H1 (cell line): ENCODE data around the gene XPNPEP2. TPM values are rescaled to one million over a fixed set of nuclear protein-coding genes. Genes with fewer than 3 reads are reported as not detected.

Source experiments
- CTCF ChIA-PET: fragments of 300-600 bp; sonication (Branson Sonifier 250); formaldehyde crosslinking; loops from one replicate; lab custom pipeline; 2021; ENCODE audit not compliant: partially characterized antibody; lab: Charles Lee
- POLR2A ChIA-PET: fragments of 300-600 bp; sonication (Branson Sonifier 250); formaldehyde crosslinking; loops from one replicate; lab custom pipeline; 2021; ENCODE audit warnings: inconsistent platforms; ENCODE audit not compliant: partially characterized antibody; lab: Charles Lee
- DNase-seq, 2 experiments: peaks; one replicate each; pipeline versions ENCODE4 v3.0.0 to v3.0.0-alpha.2; 2010 to 2022; ENCODE audit warnings: low spot score in 2 of 2, low read depth in 1 of 2, mixed read lengths in 1 of 2
- FAIRE-seq: peaks from 2 replicates; lab custom pipeline; 2011; peaks lifted over from hg19 to GRCh38; lab: Jason Lieb, UNC
- H2AFZ ChIP-seq: 2 replicates; pipeline ENCODE4 v1.8.1; 2012; ENCODE audit warnings: low read length, inconsistent platforms
- H2AK5ac ChIP-seq: 2 replicates; pipeline ENCODE4 v1.6.1; 2013; ENCODE audit warnings: low read depth, low read length
- H2BK120ac ChIP-seq: replicated peaks from 2 replicates; pipeline ENCODE3; 2013; ENCODE audit warnings: low read depth, low read length, inconsistent platforms
- H2BK12ac ChIP-seq: 2 replicates; pipeline ENCODE4 v1.6.1; 2013; ENCODE audit warnings: low read depth, low read length
- H2BK15ac ChIP-seq: 2 replicates; pipeline ENCODE4 v1.6.1; 2013; ENCODE audit warnings: low read length
- H2BK20ac ChIP-seq: 2 replicates; pipeline ENCODE4 v1.6.1; 2013; ENCODE audit warnings: low read length
- H2BK5ac ChIP-seq: 2 replicates; pipeline ENCODE4 v1.6.1; 2013; ENCODE audit warnings: low read depth, low read length
- H3K14ac ChIP-seq: 2 replicates; pipeline ENCODE4 v1.6.1; 2013; ENCODE audit warnings: inconsistent platforms; ENCODE audit not compliant: insufficient read length
- H3K18ac ChIP-seq: 2 replicates; pipeline ENCODE4 v1.6.1; 2013; ENCODE audit warnings: low read length; ENCODE audit errors: extremely low read depth
- H3K23ac ChIP-seq: 2 replicates; pipeline ENCODE4 v1.6.1; 2013; ENCODE audit warnings: inconsistent platforms; ENCODE audit not compliant: insufficient read length
- H3K23me2 ChIP-seq: 2 replicates; pipeline ENCODE4 v1.6.1; 2013; ENCODE audit warnings: low read depth, low read length
- H3K27ac ChIP-seq: 2 replicates; pipeline ENCODE4 v1.6.1; 2011; ENCODE audit warnings: low read depth, low read length, inconsistent platforms
- H3K27me3 ChIP-seq, 4 experiments: replicated peaks in 1 of 4; 1 replicate in 1 of 4; 2 replicates in 3 of 4; pipeline versions ENCODE4 v1.6.1 to v1.8.1; 2011 to 2013; ENCODE audit warnings: low read length in 3 of 4, mild to moderate bottlenecking in 3 of 4, inconsistent platforms in 2 of 4, mixed read lengths in 2 of 4, moderate library complexity in 1 of 4; ENCODE audit not compliant: control insufficient read depth in 3 of 4, insufficient read depth in 3 of 4; ENCODE audit errors: extremely low read depth in 1 of 4
- H3K36me3 ChIP-seq, 4 experiments: 2 replicates each; pipeline versions ENCODE4 v1.6.1 to v1.8.1; 2011 to 2013; ENCODE audit warnings: mild to moderate bottlenecking in 4 of 4, low read length in 3 of 4, moderate library complexity in 2 of 4, control low read depth in 1 of 4, inconsistent platforms in 1 of 4; ENCODE audit not compliant: insufficient read depth in 4 of 4, control insufficient read depth in 2 of 4
- H3K4ac ChIP-seq: replicated peaks from 2 replicates; pipeline ENCODE3; 2013; ENCODE audit warnings: low read length, low read depth, mixed read lengths, inconsistent platforms; ENCODE audit not compliant: insufficient read length
- H3K4me1 ChIP-seq, 4 experiments: replicated peaks in 1 of 4; 1 replicate in 1 of 4; 2 replicates in 3 of 4; pipeline versions ENCODE4 v1.6.1 to v1.8.1; 2011 to 2013; ENCODE audit warnings: low read length in 3 of 4, inconsistent platforms in 2 of 4, mixed read lengths in 1 of 4; ENCODE audit not compliant: insufficient read depth in 4 of 4, control insufficient read depth in 3 of 4
- H3K4me2 ChIP-seq, 2 experiments: 2 replicates each; pipeline versions ENCODE4 v1.6.1 to v1.8.1; 2011 to 2013; ENCODE audit warnings: low read depth in 2 of 2, low read length in 2 of 2, control low read depth in 1 of 2, inconsistent platforms in 1 of 2, mild to moderate bottlenecking in 1 of 2; ENCODE audit not compliant: insufficient read depth in 1 of 2
- H3K4me3 ChIP-seq, 4 experiments: fragments of 200-600, 300-600 bp in 1 of 4; sonication (generic), shearing (Covaris generic), sonication (Bioruptor Twin) in 1 of 4; 2 replicates each; pipeline versions ENCODE4 v1.5.1 to v1.8.1; 2011 to 2016; ENCODE audit warnings: low read length in 4 of 4, low read depth in 3 of 4, control low read depth in 2 of 4, inconsistent platforms in 2 of 4, mild to moderate bottlenecking in 2 of 4, mixed read lengths in 1 of 4, moderate library complexity in 1 of 4; ENCODE audit not compliant: insufficient read depth in 2 of 4; ENCODE audit errors: extremely low read depth in 1 of 4
- H3K56ac ChIP-seq: replicated peaks from 2 replicates; pipeline ENCODE3; 2013; ENCODE audit warnings: low read depth, mild to moderate bottlenecking, mixed read lengths, low read length, inconsistent platforms; ENCODE audit not compliant: insufficient read length
- H3K79me1 ChIP-seq: 2 replicates; pipeline ENCODE4 v1.6.1; 2013; ENCODE audit warnings: low read depth, low read length, control low read depth
- H3K79me2 ChIP-seq, 2 experiments: 2 replicates each; pipeline versions ENCODE4 v1.6.1 to v1.8.1; 2012 to 2013; ENCODE audit warnings: low read length in 2 of 2, mild to moderate bottlenecking in 2 of 2, inconsistent platforms in 1 of 2; ENCODE audit not compliant: insufficient read depth in 2 of 2, control insufficient read depth in 1 of 2
- H3K9ac ChIP-seq, 4 experiments: replicated peaks in 1 of 4; 1 replicate in 1 of 4; 2 replicates in 3 of 4; pipeline versions ENCODE4 v1.6.1 to v1.8.1; 2011 to 2013; ENCODE audit warnings: low read depth in 3 of 4, low read length in 3 of 4, control low read depth in 2 of 4, mild to moderate bottlenecking in 2 of 4, moderate library complexity in 2 of 4, inconsistent platforms in 1 of 4; ENCODE audit errors: extremely low read depth in 1 of 4
- H3K9me3 ChIP-seq, 2 experiments: 2 replicates each; pipeline versions ENCODE4 v1.6.1 to v1.8.1; 2012 to 2013; ENCODE audit warnings: mild to moderate bottlenecking in 2 of 2, moderate library complexity in 2 of 2, control low read depth in 1 of 2, inconsistent platforms in 1 of 2, low read depth in 1 of 2, low read length in 1 of 2, mixed read lengths in 1 of 2; ENCODE audit not compliant: insufficient read depth in 2 of 2
- H4K20me1 ChIP-seq, 2 experiments: replicated peaks in 1 of 2; 2 replicates each; pipeline versions ENCODE3 to v1.8.1; 2011 to 2013; ENCODE audit warnings: inconsistent platforms in 2 of 2, low read length in 2 of 2, mild to moderate bottlenecking in 1 of 2; ENCODE audit not compliant: insufficient read depth in 2 of 2, control insufficient read depth in 1 of 2
- H4K5ac ChIP-seq: 2 replicates; pipeline ENCODE4 v1.6.1; 2013; ENCODE audit warnings: low read length, low read depth, mixed read lengths, inconsistent platforms; ENCODE audit not compliant: insufficient read length
- H4K8ac ChIP-seq: 2 replicates; pipeline ENCODE4 v1.8.0; 2013; ENCODE audit warnings: mild to moderate bottlenecking, moderate library complexity, low read length, inconsistent platforms; ENCODE audit not compliant: insufficient read depth; ENCODE audit errors: extremely low read depth
- H4K91ac ChIP-seq: replicated peaks from 2 replicates; pipeline ENCODE3; 2013; ENCODE audit warnings: low read length, mixed read lengths, inconsistent platforms; ENCODE audit not compliant: insufficient read length
- CREB1 ChIP-seq: IDR thresholded peaks from 2 replicates; pipeline ENCODE4 v1.6.1; 2012; ENCODE audit warnings: inconsistent platforms
- EP300 ChIP-seq, 2 experiments: IDR thresholded peaks; 1 replicate in 1 of 2; 2 replicates in 1 of 2; pipeline ENCODE4 v1.6.1; 2011 to 2012; ENCODE audit warnings: low read depth in 2 of 2, low read length in 2 of 2, mild to moderate bottlenecking in 2 of 2, borderline replicate concordance in 1 of 2, inconsistent platforms in 1 of 2, moderate library complexity in 1 of 2
- EZH2 ChIP-seq: fragments of 200-600 bp; sonication (generic); IDR thresholded peaks from 2 replicates; pipeline ENCODE4 v1.7.1; 2012; ENCODE audit warnings: low read depth, mild to moderate bottlenecking, moderate library complexity, low read length, inconsistent platforms; ENCODE audit not compliant: severe bottlenecking
- HDAC2 ChIP-seq, 2 experiments: fragments of 300-600 bp in 1 of 2; sonication (generic) in 1 of 2; IDR thresholded peaks; 2 replicates each; pipeline ENCODE4 v1.6.1; 2011 to 2012; ENCODE audit warnings: low read depth in 2 of 2, low read length in 2 of 2, mild to moderate bottlenecking in 2 of 2, moderate library complexity in 2 of 2, borderline replicate concordance in 1 of 2, inconsistent platforms in 1 of 2
- KDM1A ChIP-seq: fragments of 200-600, 300-600 bp; sonication (generic); IDR thresholded peaks from 2 replicates; pipeline ENCODE4 v1.7.1; 2016; ENCODE audit warnings: mild to moderate bottlenecking, low read length, borderline replicate concordance
- MAFK ChIP-seq: IDR thresholded peaks from 2 replicates; pipeline ENCODE4 v1.6.1; 2012; ENCODE audit warnings: low read depth, mild to moderate bottlenecking, improper control_type of control experiment, low read length
- WGBS, 2 experiments: shearing (Covaris generic) in 1 of 2; methylation state at CpG; one replicate each; pipeline versions ENCODE4 v1.1.6 to v1.1.7; 2013 to 2015; ENCODE audit warnings: low lambda C conversion rate in 2 of 2, mixed read lengths in 2 of 2, inconsistent platforms in 1 of 2, low coverage in 1 of 2, missing lambda C conversion rate in 1 of 2; ENCODE audit not compliant: insufficient replicate concordance in 2 of 2, insufficient coverage in 1 of 2, insufficient read length in 1 of 2; ENCODE audit errors: extremely low coverage in 1 of 2, missing lambda C conversion rate in 1 of 2; 5-methylcytosine and 5-hydroxymethylcytosine counted together
- polyA plus RNA-seq, 7 experiments: library from polyadenylated mRNA; depleted of rRNA in 3 of 7; stranded (reverse) in 5 of 7; unstranded in 2 of 7; fragments of >200 nt in 5 of 7; fragments of 200-250 nt in 2 of 7; gene quantifications; 1 replicate in 5 of 7; 2 replicates in 1 of 7; 4 replicates in 1 of 7; pipeline versions ENCODE4 v1.2.1 to v1.2.3, GENCODE V29; 2011 to 2013; ENCODE audit warnings: missing spikeins in 2 of 7, mixed read lengths in 2 of 7
- total RNA-seq: library from RNA; stranded (reverse); fragmentation: NEBNext Ultra II Directional; extraction: Animal tissue kit (Norgen Biotek cat#: 25700); gene quantifications from 2 replicates; pipeline ENCODE4 v1.2.1, GENCODE V29; 2021
- TF ChIP-seq, protein P1 (sequence below): IDR thresholded peaks from 2 replicates; pipeline ENCODE4 v1.6.1; 2012; ENCODE audit warnings: inconsistent platforms
- TF ChIP-seq, protein P2 (sequence below): IDR thresholded peaks from 2 replicates; pipeline ENCODE4 v1.6.1; 2011; ENCODE audit warnings: low read length, improper control_type of control experiment
- TF ChIP-seq, protein P3 (sequence below), 3 experiments: IDR thresholded peaks; 1 replicate in 2 of 3; 2 replicates in 1 of 3; pipeline versions ENCODE4 v1.5.1 to v1.6.1; 2011; ENCODE audit warnings: low read length in 3 of 3, mild to moderate bottlenecking in 3 of 3, inconsistent platforms in 2 of 3, low read depth in 1 of 3, moderate library complexity in 1 of 3; ENCODE audit not compliant: insufficient read depth in 1 of 3; ENCODE audit errors: control extremely low read depth in 1 of 3

Gene XPNPEP2
- total and polyA plus RNA-seq, 2 of the 8 experiments (the other 6 are each of a cell fraction or from before 2014, with no cell fraction given): 0.27 TPM; not detected in 1

DNA sequence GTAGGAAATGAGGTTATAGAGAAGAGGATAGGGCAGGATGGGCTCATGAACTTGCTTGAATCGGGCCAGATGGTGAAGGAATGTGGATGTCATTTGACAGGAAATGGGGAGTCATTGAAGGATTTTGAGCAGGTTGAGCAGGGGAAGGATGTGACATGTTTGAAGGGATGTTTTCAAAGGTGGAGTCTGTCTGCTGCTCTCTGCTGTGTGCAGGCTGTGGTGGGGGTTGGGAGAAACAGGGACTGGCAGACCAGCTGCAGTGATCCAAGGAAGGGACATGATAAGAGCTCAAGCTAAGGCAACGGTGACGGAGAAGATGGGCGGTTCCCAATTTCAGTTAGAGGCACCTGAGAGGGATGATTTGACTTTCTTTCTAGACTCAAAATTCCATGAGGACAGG lies 14.0 kb upstream of the XPNPEP2 start:
- Histone ChIP-seq H3K36me3 (no peaks in the 10 kb centered on the region), H2BK12ac (no peak overlapping the region), H4K8ac (no peak overlapping the region), H3K79me1 (no peaks in the 10 kb centered on the region), H3K14ac (no peak overlapping the region), H3K27ac (no peak overlapping the region), H3K4me1 (peaks cover 0 to 2% (median 1%) of the 10 kb centered on the region in 4 experiments; a peak in 3 of 7 replicates), H3K23ac (no peak overlapping the region), H3K27me3 (no peaks in the 10 kb centered on the region), H2BK20ac (no peak overlapping the region), H2AK5ac (no peak overlapping the region), H3K56ac (no peak overlapping the region), H2BK5ac (no peak overlapping the region), H3K4ac (no peak overlapping the region), H4K91ac (no peak overlapping the region), H3K9me3 (no peaks in the 10 kb centered on the region), H3K4me3 (no peak overlapping the region), H2BK120ac (no peak overlapping the region), H4K5ac (no peak overlapping the region), H4K20me1 (no peaks in the 10 kb centered on the region), H3K18ac (no peak overlapping the region), H2AFZ (no peak overlapping the region), H3K79me2 (no peaks in the 10 kb centered on the region), H3K9ac (no peak overlapping the region), H3K4me2 (no peak overlapping the region), H3K23me2 (no peaks in the 10 kb centered on the region), H2BK15ac (no peak overlapping the region)
- DNase-seq (no peak), FAIRE-seq (no peak)
- ChIA-PET POLR2A (no interaction called here), CTCF (interaction anchor here (0.7 to 11.8 kb wide), 12 partner anchors 16 to 125 kb away, joined by 3 to 144 read pairs (median 4); partner anchors contain the start of gene APLN)
- WGBS, 2 experiments: 95% methylated on average over 4 of the region's 4 CpGs; no CpG with 5 or more reads in 1 of the 2 experiments
- TF ChIP-seq, protein P1, sequence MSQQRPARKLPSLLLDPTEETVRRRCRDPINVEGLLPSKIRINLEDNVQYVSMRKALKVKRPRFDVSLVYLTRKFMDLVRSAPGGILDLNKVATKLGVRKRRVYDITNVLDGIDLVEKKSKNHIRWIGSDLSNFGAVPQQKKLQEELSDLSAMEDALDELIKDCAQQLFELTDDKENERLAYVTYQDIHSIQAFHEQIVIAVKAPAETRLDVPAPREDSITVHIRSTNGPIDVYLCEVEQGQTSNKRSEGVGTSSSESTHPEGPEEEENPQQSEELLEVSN: no peak
- TF ChIP-seq EZH2 (no peak), KDM1A (no peak), HDAC2 (IDR thresholded peaks at IDR 0.05; ENCODE audit: borderline replicate concordance in 1 of 2, low read depth in 2 of 2, low read length in 2 of 2) (no peak), CREB1 (no peak), MAFK (no peak), EP300 (IDR thresholded peaks at IDR 0.05; ENCODE audit: borderline replicate concordance in 1 of 2, low read depth in 2 of 2, low read length in 2 of 2) (no peak)
- TF ChIP-seq, protein P2, sequence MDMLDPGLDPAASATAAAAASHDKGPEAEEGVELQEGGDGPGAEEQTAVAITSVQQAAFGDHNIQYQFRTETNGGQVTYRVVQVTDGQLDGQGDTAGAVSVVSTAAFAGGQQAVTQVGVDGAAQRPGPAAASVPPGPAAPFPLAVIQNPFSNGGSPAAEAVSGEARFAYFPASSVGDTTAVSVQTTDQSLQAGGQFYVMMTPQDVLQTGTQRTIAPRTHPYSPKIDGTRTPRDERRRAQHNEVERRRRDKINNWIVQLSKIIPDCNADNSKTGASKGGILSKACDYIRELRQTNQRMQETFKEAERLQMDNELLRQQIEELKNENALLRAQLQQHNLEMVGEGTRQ: no peak
- TF ChIP-seq, protein P3, sequence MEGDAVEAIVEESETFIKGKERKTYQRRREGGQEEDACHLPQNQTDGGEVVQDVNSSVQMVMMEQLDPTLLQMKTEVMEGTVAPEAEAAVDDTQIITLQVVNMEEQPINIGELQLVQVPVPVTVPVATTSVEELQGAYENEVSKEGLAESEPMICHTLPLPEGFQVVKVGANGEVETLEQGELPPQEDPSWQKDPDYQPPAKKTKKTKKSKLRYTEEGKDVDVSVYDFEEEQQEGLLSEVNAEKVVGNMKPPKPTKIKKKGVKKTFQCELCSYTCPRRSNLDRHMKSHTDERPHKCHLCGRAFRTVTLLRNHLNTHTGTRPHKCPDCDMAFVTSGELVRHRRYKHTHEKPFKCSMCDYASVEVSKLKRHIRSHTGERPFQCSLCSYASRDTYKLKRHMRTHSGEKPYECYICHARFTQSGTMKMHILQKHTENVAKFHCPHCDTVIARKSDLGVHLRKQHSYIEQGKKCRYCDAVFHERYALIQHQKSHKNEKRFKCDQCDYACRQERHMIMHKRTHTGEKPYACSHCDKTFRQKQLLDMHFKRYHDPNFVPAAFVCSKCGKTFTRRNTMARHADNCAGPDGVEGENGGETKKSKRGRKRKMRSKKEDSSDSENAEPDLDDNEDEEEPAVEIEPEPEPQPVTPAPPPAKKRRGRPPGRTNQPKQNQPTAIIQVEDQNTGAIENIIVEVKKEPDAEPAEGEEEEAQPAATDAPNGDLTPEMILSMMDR (IDR thresholded peaks at IDR 0.05; ENCODE audit: control extremely low read depth in 1 of 3, insufficient read depth in 1 of 3, low read depth in 1 of 3, low read length in 3 of 3): no peak
